ENCODE measurements around the gene OBP2A. TPM values are rescaled to one million over a fixed set of nuclear protein-coding genes. Genes with fewer than 3 reads are reported as not detected.
"Not testable (repeated sequence)": the region's sequence is repeated elsewhere in the genome, so short reads cannot be mapped to it uniquely, and the experiment has no call there.

OBP2A gene
- total and polyA plus RNA-seq, 2 experiments from 2014 or later: not detected

DNA sequence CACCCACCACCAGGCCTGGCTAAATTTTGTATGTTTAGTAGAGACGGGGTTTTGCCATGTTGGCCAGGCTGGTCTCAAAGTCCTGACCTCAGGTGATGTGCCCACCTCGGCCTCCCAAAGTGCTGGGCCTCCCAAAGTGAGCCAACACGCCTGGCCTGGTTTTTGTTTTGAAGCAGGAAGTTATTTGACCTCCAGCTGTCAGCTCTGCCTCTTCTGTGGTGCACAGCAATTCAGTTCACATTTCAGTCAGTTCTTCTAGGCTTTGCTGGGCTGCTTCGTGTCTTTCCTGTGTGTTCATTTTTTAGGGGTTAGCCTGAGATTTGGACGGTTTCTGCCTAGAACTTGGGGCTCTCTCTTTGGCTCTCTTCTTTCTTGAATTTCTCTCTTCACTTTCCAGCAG, 15.8 kb upstream of the OBP2A start:
- H3K27ac ChIP-seq: no peak overlapping the region
- TF ChIP-seq, protein P1, sequence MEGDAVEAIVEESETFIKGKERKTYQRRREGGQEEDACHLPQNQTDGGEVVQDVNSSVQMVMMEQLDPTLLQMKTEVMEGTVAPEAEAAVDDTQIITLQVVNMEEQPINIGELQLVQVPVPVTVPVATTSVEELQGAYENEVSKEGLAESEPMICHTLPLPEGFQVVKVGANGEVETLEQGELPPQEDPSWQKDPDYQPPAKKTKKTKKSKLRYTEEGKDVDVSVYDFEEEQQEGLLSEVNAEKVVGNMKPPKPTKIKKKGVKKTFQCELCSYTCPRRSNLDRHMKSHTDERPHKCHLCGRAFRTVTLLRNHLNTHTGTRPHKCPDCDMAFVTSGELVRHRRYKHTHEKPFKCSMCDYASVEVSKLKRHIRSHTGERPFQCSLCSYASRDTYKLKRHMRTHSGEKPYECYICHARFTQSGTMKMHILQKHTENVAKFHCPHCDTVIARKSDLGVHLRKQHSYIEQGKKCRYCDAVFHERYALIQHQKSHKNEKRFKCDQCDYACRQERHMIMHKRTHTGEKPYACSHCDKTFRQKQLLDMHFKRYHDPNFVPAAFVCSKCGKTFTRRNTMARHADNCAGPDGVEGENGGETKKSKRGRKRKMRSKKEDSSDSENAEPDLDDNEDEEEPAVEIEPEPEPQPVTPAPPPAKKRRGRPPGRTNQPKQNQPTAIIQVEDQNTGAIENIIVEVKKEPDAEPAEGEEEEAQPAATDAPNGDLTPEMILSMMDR (IDR thresholded peaks at IDR 0.05; ENCODE audit: low read depth, low read length): no peak
- H3K4me1 ChIP-seq (ENCODE audit: low read depth): no peaks in the 10 kb centered on the region
- H3K27me3 ChIP-seq: no peaks in the 10 kb centered on the region
- H3K9me3 ChIP-seq (ENCODE audit: low read depth): no peaks in the 10 kb centered on the region
- H3K4me3 ChIP-seq: no peak overlapping the region
- H3K36me3 ChIP-seq: no peaks in the 10 kb centered on the region
- DNase-seq (ENCODE audit: low read depth in 1 of 2, low spot score in 1 of 2): no peak

DNA sequence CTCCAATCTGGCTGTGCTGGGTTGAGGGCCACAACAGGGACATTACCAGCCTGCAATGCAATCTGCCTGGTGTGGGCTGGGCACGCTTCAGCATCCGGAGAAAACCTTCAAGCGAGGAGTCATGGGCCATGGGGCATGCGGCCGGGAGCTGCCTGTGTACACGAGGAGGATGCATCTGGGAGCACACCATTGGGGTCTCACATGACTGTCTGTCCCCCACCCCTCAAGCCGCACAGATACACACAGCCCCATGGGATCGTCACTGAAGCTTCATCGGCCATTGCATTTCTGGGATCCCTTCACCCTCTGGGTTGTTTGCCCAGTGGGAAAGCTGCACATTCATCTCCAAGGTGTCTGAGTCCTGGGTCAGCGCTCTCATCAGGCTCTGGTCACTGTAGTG, 14.8 kb upstream of the OBP2A start:
- H3K27ac ChIP-seq: no peak overlapping the region
- no peaks in the 10 kb centered on the region for H3K4me1 ChIP-seq (ENCODE audit: low read depth)
- DNase-seq (ENCODE audit: low read depth in 1 of 2, low spot score in 1 of 2): no peak
- TF ChIP-seq, protein P1 (IDR thresholded peaks at IDR 0.05; ENCODE audit: low read depth, low read length): no peak
- no peaks in the 10 kb centered on the region for H3K27me3 ChIP-seq
- H3K36me3 ChIP-seq: no peaks in the 10 kb centered on the region
- no peak overlapping the region for H3K4me3 ChIP-seq
- H3K9me3 ChIP-seq (ENCODE audit: low read depth): no peaks in the 10 kb centered on the region

DNA sequence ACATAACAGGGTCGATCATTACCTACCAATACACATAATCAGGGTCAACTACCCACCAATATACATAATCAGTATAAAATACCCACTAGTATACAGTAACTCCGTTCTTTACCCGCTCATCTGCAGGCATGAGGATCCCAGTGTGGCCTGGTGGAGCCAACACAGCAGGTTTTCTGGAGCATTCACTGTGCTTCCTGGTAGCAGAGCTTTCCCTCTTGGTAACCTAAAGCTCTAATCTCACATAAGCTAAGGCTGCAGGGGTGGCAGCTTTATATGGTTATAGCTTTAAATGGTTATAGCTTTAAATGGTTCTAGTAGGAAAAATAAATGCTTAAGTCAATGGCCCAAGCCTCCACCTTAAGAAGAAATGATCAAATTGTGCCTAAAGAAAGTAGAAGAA, 12.8 kb upstream of the OBP2A start:
- Histone ChIP-seq H3K9me3 (ENCODE audit: low read depth) (no peaks in the 10 kb centered on the region), H3K4me1 (ENCODE audit: low read depth) (no peaks in the 10 kb centered on the region), H3K27ac (no peak overlapping the region), H3K27me3 (no peaks in the 10 kb centered on the region), H3K36me3 (no peaks in the 10 kb centered on the region), H3K4me3 (no peak overlapping the region)
- TF ChIP-seq, protein P1 (IDR thresholded peaks at IDR 0.05; ENCODE audit: low read depth, low read length): no peak
- DNase-seq (ENCODE audit: low read depth in 1 of 2, low spot score in 1 of 2): no peak

DNA sequence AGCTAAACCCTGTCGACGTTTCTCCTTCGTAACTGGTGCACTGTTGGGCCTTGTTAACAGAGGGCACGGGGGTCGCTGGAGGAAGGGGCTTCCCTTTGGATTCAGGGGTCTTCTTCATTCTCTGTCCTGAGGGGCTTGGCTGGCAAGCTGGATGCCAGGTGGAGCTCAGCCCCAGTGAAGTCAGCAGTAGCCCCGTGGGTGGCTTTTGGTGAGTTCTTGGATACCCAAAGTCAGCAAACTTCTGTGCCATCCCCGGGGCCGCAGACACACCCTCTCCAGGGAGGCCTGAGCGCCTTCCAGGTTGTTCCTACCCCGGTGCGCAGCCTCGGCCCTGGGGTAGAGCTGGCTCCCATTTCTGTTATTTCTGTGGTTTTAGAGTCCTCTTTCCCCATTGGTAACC, 12.3 kb upstream of the OBP2A start:
- H3K4me1 ChIP-seq (ENCODE audit: low read depth): no peaks in the 10 kb centered on the region
- TF ChIP-seq, protein P1 (IDR thresholded peaks at IDR 0.05; ENCODE audit: low read depth, low read length): no peak
- H3K36me3 ChIP-seq: no peaks in the 10 kb centered on the region
- no peaks in the 10 kb centered on the region for H3K27me3 ChIP-seq
- DNase-seq (ENCODE audit: low read depth in 1 of 2, low spot score in 1 of 2): no peak
- H3K27ac ChIP-seq: no peak overlapping the region
- no peak overlapping the region for H3K4me3 ChIP-seq
- no peaks in the 10 kb centered on the region for H3K9me3 ChIP-seq (ENCODE audit: low read depth)

DNA sequence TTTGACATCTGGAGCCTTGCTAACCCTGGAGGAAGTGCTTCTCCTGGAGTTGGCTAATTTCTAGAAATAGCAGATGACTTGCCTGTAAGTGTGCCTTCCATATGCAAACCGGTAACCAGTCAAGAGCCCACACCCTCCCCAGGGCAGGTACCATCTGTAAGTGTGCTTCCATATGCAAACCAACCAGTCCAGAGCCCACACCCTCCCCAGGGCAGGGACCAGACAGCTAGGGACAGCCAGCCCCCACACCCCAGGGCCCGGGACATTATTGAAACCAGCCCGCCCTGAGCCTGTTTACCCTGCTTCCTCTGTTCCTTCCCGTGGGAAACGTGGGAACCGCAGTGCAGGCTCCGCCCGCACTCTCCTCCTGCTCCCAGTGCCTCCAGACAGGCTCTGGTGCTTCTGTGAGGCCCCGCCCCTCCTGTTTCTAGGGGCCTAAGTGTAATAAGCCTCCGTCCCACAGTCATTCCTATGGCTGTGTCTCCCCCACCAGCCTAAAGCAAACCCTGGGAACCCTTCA, 11.7 kb upstream of the OBP2A start:
- H3K27me3 ChIP-seq; H3K9me3 ChIP-seq (ENCODE audit: low read depth); H3K27ac ChIP-seq; H3K4me3 ChIP-seq; H3K4me1 ChIP-seq (ENCODE audit: low read depth); H3K36me3 ChIP-seq: not testable (repeated sequence)
- DNase-seq (ENCODE audit: low read depth in 1 of 2, low spot score in 1 of 2): peak; percentile 10 to 33

DNA sequence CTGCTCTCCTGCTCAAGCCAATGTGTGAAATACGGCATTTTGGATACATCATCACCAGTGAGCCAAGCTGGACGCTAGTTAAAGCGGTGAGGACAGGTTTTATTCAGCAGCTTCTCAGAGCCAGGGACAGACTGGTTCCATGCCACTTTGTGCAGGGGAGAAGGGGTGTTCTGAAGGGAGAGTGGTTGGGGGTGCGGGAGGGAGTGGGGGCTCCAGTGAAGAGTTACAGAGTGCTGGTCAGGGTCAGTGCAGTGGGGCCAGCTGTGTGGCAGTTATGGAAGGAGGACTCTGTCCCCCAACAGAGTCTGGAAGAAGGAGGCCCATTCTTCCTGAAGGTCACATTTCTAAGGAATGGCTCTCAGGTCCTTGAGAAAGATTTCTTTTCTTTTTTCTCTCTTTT, 11.1 kb upstream of the OBP2A start:
- not testable (repeated sequence) for H3K27me3 ChIP-seq; H3K4me3 ChIP-seq; H3K27ac ChIP-seq; H3K9me3 ChIP-seq (ENCODE audit: low read depth); H3K4me1 ChIP-seq (ENCODE audit: low read depth); H3K36me3 ChIP-seq; DNase-seq (ENCODE audit: low read depth in 1 of 2, low spot score in 1 of 2)

DNA sequence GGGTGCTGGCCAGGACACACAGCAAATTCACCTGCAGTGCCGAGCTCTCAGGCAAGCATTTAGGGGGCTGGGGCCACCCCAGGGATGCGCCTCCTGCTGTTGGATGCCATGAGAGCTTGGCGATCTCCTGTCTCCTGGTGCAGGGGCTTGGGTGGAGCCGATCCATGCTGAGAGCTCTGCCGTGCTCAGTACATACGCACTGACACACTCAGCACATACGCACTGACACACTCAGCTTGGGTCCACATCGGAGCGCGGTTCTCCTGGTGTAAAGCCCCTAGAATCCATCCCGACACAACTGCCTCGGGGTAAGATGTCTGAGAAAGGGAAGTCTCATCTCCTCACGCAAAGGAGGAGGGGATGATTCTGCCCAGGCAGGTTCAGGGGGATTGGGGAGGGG, 10.3 kb upstream of the OBP2A start:
- not testable (repeated sequence) for H3K4me3 ChIP-seq; H3K27me3 ChIP-seq; H3K4me1 ChIP-seq (ENCODE audit: low read depth); H3K9me3 ChIP-seq (ENCODE audit: low read depth); H3K27ac ChIP-seq; H3K36me3 ChIP-seq; DNase-seq (ENCODE audit: low read depth in 1 of 2, low spot score in 1 of 2)

Data from cardiac muscle cell (in vitro differentiated cells and primary cell).